H9 (cell line): ENCODE measurements around the gene AFAP1L2. TPM values are rescaled to one million over a fixed set of nuclear protein-coding genes. Genes with fewer than 3 reads are reported as not detected.

Experiments
- DNase-seq: peaks from one replicate; pipeline ENCODE4 v3.0.0-alpha.2; 2017
- H2AFZ ChIP-seq: one replicate; pipeline ENCODE4 v1.6.1; 2013; ENCODE audit warnings: mild to moderate bottlenecking, low read length, control low read depth, moderate library complexity
- H2AK5ac ChIP-seq: 2 replicates; pipeline ENCODE4 v1.6.1; 2013; ENCODE audit warnings: low read length, control low read depth, mixed read lengths; ENCODE audit not compliant: insufficient read length
- H2BK120ac ChIP-seq: one replicate; pipeline ENCODE4 v1.6.1; 2013; ENCODE audit warnings: low read depth, mild to moderate bottlenecking, low read length, control low read depth, inconsistent platforms; ENCODE audit not compliant: poor library complexity, severe bottlenecking
- H2BK12ac ChIP-seq: 2 replicates; pipeline ENCODE4 v1.6.1; 2013; ENCODE audit warnings: low read length, control low read depth, mixed read lengths, low read depth; ENCODE audit not compliant: insufficient read length
- H2BK15ac ChIP-seq: 2 replicates; pipeline ENCODE4 v1.6.1; 2013; ENCODE audit warnings: low read depth, low read length, control low read depth
- H2BK20ac ChIP-seq: one replicate; pipeline ENCODE4 v1.6.1; 2013; ENCODE audit warnings: low read depth, mild to moderate bottlenecking, low read length, control low read depth, inconsistent platforms; ENCODE audit not compliant: poor library complexity, severe bottlenecking
- H2BK5ac ChIP-seq: 2 replicates; pipeline ENCODE4 v1.6.1; 2013; ENCODE audit warnings: low read length, control low read depth, mixed read lengths; ENCODE audit not compliant: insufficient read length
- H3K14ac ChIP-seq: 2 replicates; pipeline ENCODE4 v1.6.1; 2013; ENCODE audit warnings: low read length, control low read depth; ENCODE audit not compliant: insufficient read depth
- H3K18ac ChIP-seq: 2 replicates; pipeline ENCODE4 v1.6.1; 2013; ENCODE audit warnings: low read depth, mild to moderate bottlenecking, mixed read lengths, low read length, control low read depth; ENCODE audit not compliant: insufficient read length
- H3K23ac ChIP-seq: 2 replicates; pipeline ENCODE4 v1.6.1; 2013; ENCODE audit warnings: low read length, control low read depth, mixed read lengths, low read depth; ENCODE audit not compliant: insufficient read length
- H3K23me2 ChIP-seq: 2 replicates; pipeline ENCODE4 v1.6.1; 2013; ENCODE audit warnings: low read depth, mild to moderate bottlenecking, mixed read lengths, low read length, control low read depth; ENCODE audit not compliant: insufficient read length, poor library complexity, severe bottlenecking
- H3K27ac ChIP-seq: 2 replicates; pipeline ENCODE4 v1.5.1; 2013; ENCODE audit warnings: low read length, control low read depth, mixed read lengths, low read depth; ENCODE audit not compliant: insufficient read length
- H3K27me3 ChIP-seq: 2 replicates; pipeline ENCODE4 v1.6.1; 2013; ENCODE audit warnings: low read length, control low read depth, inconsistent platforms; ENCODE audit not compliant: insufficient read depth
- H3K4ac ChIP-seq: 2 replicates; pipeline ENCODE4 v1.6.1; 2013; ENCODE audit warnings: low read depth, mild to moderate bottlenecking, control low read depth, inconsistent platforms, low read length, moderate library complexity
- H3K4me1 ChIP-seq: 2 replicates; pipeline ENCODE4 v1.6.1; 2013; ENCODE audit warnings: low read length, control low read depth, inconsistent platforms; ENCODE audit not compliant: insufficient read depth
- H3K4me2 ChIP-seq: 2 replicates; pipeline ENCODE4 v1.6.1; 2013; ENCODE audit warnings: low read length, control low read depth, mixed read lengths; ENCODE audit not compliant: insufficient read length, insufficient read depth
- H3K56ac ChIP-seq: 2 replicates; pipeline ENCODE4 v1.6.1; 2013; ENCODE audit warnings: low read depth, mild to moderate bottlenecking, mixed read lengths, low read length, control low read depth; ENCODE audit not compliant: insufficient read length
- H3K79me1 ChIP-seq: 2 replicates; pipeline ENCODE4 v1.6.1; 2013; ENCODE audit warnings: low read depth, mild to moderate bottlenecking, moderate library complexity, low read length, control low read depth, inconsistent platforms; ENCODE audit not compliant: insufficient read depth, poor library complexity, severe bottlenecking
- H3K79me2 ChIP-seq: 2 replicates; pipeline ENCODE4 v1.6.1; 2013; ENCODE audit warnings: low read length, control low read depth, inconsistent platforms; ENCODE audit not compliant: insufficient read depth
- H3K9ac ChIP-seq: 2 replicates; pipeline ENCODE4 v1.6.1; 2013; ENCODE audit warnings: low read length, control low read depth, mixed read lengths; ENCODE audit not compliant: insufficient read length; ENCODE audit errors: extremely low read depth
- H3K9me3 ChIP-seq: one replicate; pipeline ENCODE4 v1.6.1; 2013; ENCODE audit warnings: low read depth, low read length, inconsistent platforms; ENCODE audit not compliant: control insufficient read depth
- H3T11ph ChIP-seq: one replicate; pipeline ENCODE4 v1.6.1; 2013; ENCODE audit warnings: mild to moderate bottlenecking, low read length, control low read depth, inconsistent platforms
- H4K20me1 ChIP-seq: one replicate; pipeline ENCODE4 v1.6.1; 2013; ENCODE audit not compliant: control insufficient read depth, insufficient read length, insufficient read depth
- H4K5ac ChIP-seq: 2 replicates; pipeline ENCODE4 v1.6.1; 2013; ENCODE audit warnings: low read depth, mild to moderate bottlenecking, mixed read lengths, low read length, control low read depth; ENCODE audit not compliant: insufficient read length
- H4K8ac ChIP-seq: replicated peaks from 2 replicates; pipeline ENCODE4 v1.6.1; 2013; ENCODE audit warnings: low read length, control low read depth, mixed read lengths, low read depth; ENCODE audit not compliant: insufficient read length
- H4K91ac ChIP-seq: 2 replicates; pipeline ENCODE4 v1.6.1; 2013; ENCODE audit warnings: low read depth, mild to moderate bottlenecking, moderate library complexity, mixed read lengths, low read length, control low read depth; ENCODE audit not compliant: insufficient read length
- H3K27ac Mint-ChIP-seq, 3 experiments: 2 replicates in 2 of 3; 3 replicates in 1 of 3; pipeline ENCODE4 v1.8.0; 2020 to 2021; ENCODE audit warnings: mixed read lengths in 3 of 3, mild to moderate bottlenecking in 1 of 3, moderate library complexity in 1 of 3
- H3K27me3 Mint-ChIP-seq: 2 replicates; pipeline ENCODE4 v1.8.0; 2021; ENCODE audit warnings: low read depth, mild to moderate bottlenecking, moderate library complexity, mixed read lengths
- H3K36me3 Mint-ChIP-seq, 3 experiments: 2 replicates in 2 of 3; 3 replicates in 1 of 3; pipeline ENCODE4 v1.8.0; 2020 to 2021; ENCODE audit warnings: low read depth in 3 of 3, mixed read lengths in 3 of 3; ENCODE audit not compliant: insufficient read depth in 1 of 3
- H3K4me1 Mint-ChIP-seq, 2 experiments: 2 replicates each; pipeline ENCODE4 v1.8.0; 2020; ENCODE audit warnings: mixed read lengths in 2 of 2
- H3K4me3 Mint-ChIP-seq, 2 experiments: 2 replicates in 1 of 2; 3 replicates in 1 of 2; pipeline ENCODE4 v1.8.0; 2020 to 2021; ENCODE audit warnings: mild to moderate bottlenecking in 2 of 2, mixed read lengths in 2 of 2, moderate library complexity in 1 of 2
- H3K9me3 Mint-ChIP-seq, 2 experiments: 2 replicates in 1 of 2; 3 replicates in 1 of 2; pipeline ENCODE4 v1.8.0; 2020; ENCODE audit warnings: mild to moderate bottlenecking in 2 of 2, mixed read lengths in 2 of 2, moderate library complexity in 1 of 2
- WGBS: extraction: QIAGEN DNeasy Blood & Tissue Kit; methylation state at CpG from one replicate; pipeline ENCODE4 v1.1.7; 2013; ENCODE audit warnings: missing lambda C conversion rate, low lambda C conversion rate, mixed read lengths; ENCODE audit not compliant: insufficient read length; ENCODE audit errors: extremely low coverage; 5-methylcytosine and 5-hydroxymethylcytosine counted together
- total RNA-seq: library from RNA; stranded (reverse); gene quantifications from 2 replicates; pipeline ENCODE4 v1.2.1, GENCODE V29; 2021
- TF ChIP-seq, protein P1 (sequence below): fragments of 200-600 bp; sonication (generic); conservative IDR thresholded peaks from 3 replicates; pipeline ENCODE4 v1.8.0; 2021; ENCODE audit warnings: antibody characterized with exemption, mild to moderate bottlenecking

AFAP1L2 gene
- total RNA-seq, 1 experiment from 2014 or later: 0.77 TPM

DNA sequence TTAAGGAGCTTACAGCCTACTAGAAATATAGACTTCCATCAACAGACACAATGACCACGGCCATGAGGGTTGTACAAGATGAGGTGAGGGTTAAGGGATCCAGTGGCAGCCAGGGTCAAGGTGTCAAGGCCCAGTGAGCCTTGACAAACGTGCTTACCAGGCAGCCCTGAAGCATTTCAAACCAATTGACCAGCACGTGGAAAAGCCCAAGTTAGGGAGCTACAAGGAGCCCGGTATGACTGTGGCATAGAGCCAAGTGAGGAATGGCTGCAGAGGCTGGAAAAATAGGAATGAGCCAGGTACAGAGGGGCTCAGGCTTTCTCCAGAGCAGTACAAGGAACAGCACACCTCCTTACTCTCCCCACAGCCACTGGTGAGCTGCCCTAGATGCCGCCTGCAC is 12.7 kb downstream of the AFAP1L2 start:
- no peaks in the 10 kb centered on the region for H3K9me3 Mint-ChIP-seq
- H4K8ac ChIP-seq: no peak overlapping the region
- no peak overlapping the region for H3K27ac Mint-ChIP-seq

More for the DNA sequence above, 12.7 kb downstream of the AFAP1L2 start:
- no peaks in the 10 kb centered on the region for H3K23me2 ChIP-seq
- no peak overlapping the region for H3K18ac ChIP-seq
- no peak for DNase-seq
- no peak overlapping the region for H3K9ac ChIP-seq
- WGBS: no CpG with 5 or more reads among the region's 5 CpGs
- H3K27me3 ChIP-seq: no peaks in the 10 kb centered on the region
- no peaks in the 10 kb centered on the region for H4K20me1 ChIP-seq
- no peak overlapping the region for H2BK20ac ChIP-seq
- H4K91ac ChIP-seq: no peak overlapping the region
- H3K79me1 ChIP-seq: no peaks in the 10 kb centered on the region
- no peak overlapping the region for H3K4ac ChIP-seq
- H2BK5ac ChIP-seq: no peak overlapping the region
- no peak overlapping the region for H2BK15ac ChIP-seq
- no peak overlapping the region for H3K23ac ChIP-seq
- no peak overlapping the region for H3K4me2 ChIP-seq
- H3K27ac ChIP-seq: no peak overlapping the region
- peak overlapping the region; percentile 28; the same call in 1 of the 2 replicates for H3K14ac ChIP-seq
- no peak overlapping the region for H3K4me3 Mint-ChIP-seq
- no peaks in the 10 kb centered on the region for H3K79me2 ChIP-seq
- H3K4me1 Mint-ChIP-seq: peaks cover 9 to 14% of the 10 kb centered on the region in 2 experiments
- no peak overlapping the region for H4K5ac ChIP-seq
- H2BK12ac ChIP-seq: no peak overlapping the region
- H3T11ph ChIP-seq: no peak overlapping the region
- H3K4me1 ChIP-seq: peaks cover 3% of the 10 kb centered on the region; the same call in 1 of the 2 replicates
- H3K27me3 Mint-ChIP-seq: peaks cover 30% of the 10 kb centered on the region
- no peak overlapping the region for H2AFZ ChIP-seq
- no peak overlapping the region for H2AK5ac ChIP-seq
- no peaks in the 10 kb centered on the region for H3K9me3 ChIP-seq
- no peak overlapping the region for H2BK120ac ChIP-seq
- TF ChIP-seq, protein P1, sequence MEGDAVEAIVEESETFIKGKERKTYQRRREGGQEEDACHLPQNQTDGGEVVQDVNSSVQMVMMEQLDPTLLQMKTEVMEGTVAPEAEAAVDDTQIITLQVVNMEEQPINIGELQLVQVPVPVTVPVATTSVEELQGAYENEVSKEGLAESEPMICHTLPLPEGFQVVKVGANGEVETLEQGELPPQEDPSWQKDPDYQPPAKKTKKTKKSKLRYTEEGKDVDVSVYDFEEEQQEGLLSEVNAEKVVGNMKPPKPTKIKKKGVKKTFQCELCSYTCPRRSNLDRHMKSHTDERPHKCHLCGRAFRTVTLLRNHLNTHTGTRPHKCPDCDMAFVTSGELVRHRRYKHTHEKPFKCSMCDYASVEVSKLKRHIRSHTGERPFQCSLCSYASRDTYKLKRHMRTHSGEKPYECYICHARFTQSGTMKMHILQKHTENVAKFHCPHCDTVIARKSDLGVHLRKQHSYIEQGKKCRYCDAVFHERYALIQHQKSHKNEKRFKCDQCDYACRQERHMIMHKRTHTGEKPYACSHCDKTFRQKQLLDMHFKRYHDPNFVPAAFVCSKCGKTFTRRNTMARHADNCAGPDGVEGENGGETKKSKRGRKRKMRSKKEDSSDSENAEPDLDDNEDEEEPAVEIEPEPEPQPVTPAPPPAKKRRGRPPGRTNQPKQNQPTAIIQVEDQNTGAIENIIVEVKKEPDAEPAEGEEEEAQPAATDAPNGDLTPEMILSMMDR: no peak
- H3K56ac ChIP-seq: no peak overlapping the region
- no peaks in the 10 kb centered on the region for H3K36me3 Mint-ChIP-seq
